K562 (cell line): Measurements from ENCODE around the gene ECT2L. TPM values are rescaled to one million over a fixed set of nuclear protein-coding genes. Genes with fewer than 3 reads are reported as not detected.
A peak's percentile ranks its signal among the peaks of the same experiment; 100 is the strongest.

Source experiments
- ATAC-seq: fragments of 200-7000 bp; cut with Tn5 transposase; 3 replicates; pipeline ENCODE4 v1.9.1; 2020; ENCODE audit warnings: moderate library complexity
- BruUV-seq: library from RNA; stranded (reverse); fragments of 400-500 nt; replicated peaks from 2 replicates; lab custom pipeline; 2021; lab: Mats Ljungman, UMichigan
- CTCF ChIA-PET: fragments of 300-600 bp; formaldehyde crosslinking; extraction: SDS; loops from one replicate; lab custom pipeline; 2021; ENCODE audit warnings: low intra/inter-chr PET ratio; lab: Yijun Ruan, JAX
- POLR2A ChIA-PET: fragments of 300-600, 350-650 bp; sonication (Branson Sonifier 250); formaldehyde crosslinking; extraction: SDS; loops from one replicate; lab custom pipeline; 2021; ENCODE audit warnings: antibody characterized with exemption, inconsistent platforms; lab: Yijun Ruan, JAX
- DNase-seq, 4 experiments: peaks; one replicate each; pipeline versions ENCODE4 v3.0.0 to v3.0.0-alpha.2; 2011 to 2018; ENCODE audit warnings: low spot score in 3 of 4, mixed read lengths in 3 of 4; ENCODE audit errors: extremely low read depth in 1 of 4
- FAIRE-seq: peaks from 2 replicates; lab custom pipeline; 2011; peaks lifted over from hg19 to GRCh38; lab: Jason Lieb, UNC
- H2AFZ ChIP-seq: 2 replicates; pipeline ENCODE4 v1.6.0; 2011; ENCODE audit warnings: low read depth, low read length, control low read depth, inconsistent platforms
- H3K27ac ChIP-seq: fragments of 200-600 bp; 3 replicates; pipeline ENCODE4 v1.8.0; 2011; ENCODE audit warnings: low read depth, mild to moderate bottlenecking, control low read depth, inconsistent platforms, low read length, moderate library complexity, mixed read lengths; ENCODE audit errors: extremely low read depth
- H3K27me3 ChIP-seq, 2 experiments: fragments of 300-600 bp in 1 of 2; 2 replicates in 1 of 2; 3 replicates in 1 of 2; pipeline versions ENCODE4 v1.6.0 to v1.8.0; 2011; ENCODE audit warnings: inconsistent platforms in 2 of 2, low read length in 2 of 2, mild to moderate bottlenecking in 1 of 2, mixed read lengths in 1 of 2, moderate library complexity in 1 of 2; ENCODE audit not compliant: control insufficient read depth in 2 of 2, insufficient read depth in 2 of 2
- H3K36me3 ChIP-seq: fragments of 300-600 bp; 3 replicates; pipeline ENCODE4 v1.8.0; 2011; ENCODE audit warnings: mild to moderate bottlenecking, low read length, inconsistent platforms; ENCODE audit not compliant: control insufficient read depth, insufficient read depth
- H3K4me1 ChIP-seq, 2 experiments: fragments of 200-600 bp in 1 of 2; replicated peaks in 1 of 2; 2 replicates in 1 of 2; 3 replicates in 1 of 2; pipeline versions ENCODE4 v1.5.1 to v1.8.0; 2011; ENCODE audit warnings: inconsistent platforms in 2 of 2, low read length in 2 of 2, mild to moderate bottlenecking in 1 of 2, mixed read lengths in 1 of 2, moderate library complexity in 1 of 2; ENCODE audit not compliant: control insufficient read depth in 2 of 2, insufficient read depth in 2 of 2
- H3K4me2 ChIP-seq: 2 replicates; pipeline ENCODE4 v1.6.1; 2011; ENCODE audit warnings: low read length, control low read depth, inconsistent platforms, mixed read lengths; ENCODE audit not compliant: insufficient read depth
- H3K4me3 ChIP-seq: fragments of 200-600 bp; sonication (generic), shearing (Covaris generic); 2 replicates; pipeline ENCODE4 v1.5.1; 2016; ENCODE audit warnings: control low read depth, inconsistent platforms
- H3K79me2 ChIP-seq: fragments of 200-600 bp; 3 replicates; pipeline ENCODE4 v1.8.0; 2011; ENCODE audit warnings: low read length, inconsistent platforms; ENCODE audit not compliant: control insufficient read depth, insufficient read depth
- H3K9ac ChIP-seq, 2 experiments: 2 replicates each; pipeline versions ENCODE4 v1.6.0 to v1.6.1; 2011; ENCODE audit warnings: low read depth in 2 of 2, low read length in 2 of 2, control low read depth in 1 of 2, inconsistent platforms in 1 of 2, mild to moderate bottlenecking in 1 of 2, mixed read lengths in 1 of 2; ENCODE audit not compliant: insufficient read depth in 1 of 2
- H3K9me1 ChIP-seq: one replicate; pipeline ENCODE4 v1.6.0; 2011; ENCODE audit warnings: inconsistent platforms, mild to moderate bottlenecking, low read length, moderate library complexity; ENCODE audit not compliant: control insufficient read depth, insufficient read depth
- H3K9me3 ChIP-seq: replicated peaks from 2 replicates; pipeline ENCODE4 v1.5.1; 2011; ENCODE audit warnings: low read depth, low read length, inconsistent platforms; ENCODE audit not compliant: control insufficient read depth, insufficient read depth
- H4K20me1 ChIP-seq: replicated peaks from 2 replicates; pipeline ENCODE4 v1.6.1; 2011; ENCODE audit warnings: low read length, inconsistent platforms, mixed read lengths; ENCODE audit not compliant: control insufficient read depth, insufficient read depth
- C11orf30 ChIP-seq: fragments of 450-650 bp; IDR thresholded peaks from 2 replicates; pipeline ENCODE4 v1.6.1; 2016; ENCODE audit warnings: low read depth, mild to moderate bottlenecking
- CBX5 ChIP-seq: IDR thresholded peaks from 2 replicates; pipeline ENCODE4 v1.6.1; 2014; ENCODE audit warnings: low read depth, borderline replicate concordance
- EP300 ChIP-seq: IDR thresholded peaks from 2 replicates; pipeline ENCODE4 v1.6.1; 2012; ENCODE audit warnings: low read length, improper control_type of control experiment
- GATA2 ChIP-seq: sonication (generic); formaldehyde crosslinking; IDR thresholded peaks from 2 replicates; pipeline ENCODE4 v1.4.0; 2020; ENCODE audit warnings: mild to moderate bottlenecking, missing genetic modification reagents
- HMGXB4 ChIP-seq: sonication (generic); formaldehyde crosslinking; IDR thresholded peaks from 2 replicates; pipeline ENCODE4 v1.8.1; 2023; ENCODE audit warnings: mild to moderate bottlenecking, missing genetic modification reagents
- L3MBTL2 ChIP-seq: fragments of 450-650 bp; IDR thresholded peaks from 2 replicates; pipeline ENCODE4 v1.6.1; 2016; ENCODE audit warnings: mild to moderate bottlenecking, moderate library complexity
- MAFF ChIP-seq: IDR thresholded peaks from 2 replicates; pipeline ENCODE4 v1.6.1; 2012; ENCODE audit warnings: low read length, improper control_type of control experiment
- MAFG ChIP-seq: fragments of 450-650 bp; conservative IDR thresholded peaks from 2 replicates; pipeline ENCODE4 v1.6.1; 2016; ENCODE audit warnings: missing genetic modification characterization, missing compliant biosample characterization
- MAFK ChIP-seq: IDR thresholded peaks from 2 replicates; pipeline ENCODE4 v1.6.1; 2011; ENCODE audit warnings: low read length, improper control_type of control experiment
- PCBP1 ChIP-seq: fragments of 200-400 bp; formaldehyde crosslinking; IDR thresholded peaks from 2 replicates; pipeline ENCODE4 v1.6.1; 2018; ENCODE audit warnings: mild to moderate bottlenecking, low read depth, low read length; ENCODE audit not compliant: poor library complexity, severe bottlenecking
- POLR2A ChIP-seq: fragments of 450-650 bp; conservative IDR thresholded peaks from 2 replicates; pipeline ENCODE4 v1.6.1; 2016
- RERE ChIP-seq: sonication (generic); formaldehyde crosslinking; IDR thresholded peaks from 2 replicates; pipeline ENCODE4 v1.8.0; 2023; ENCODE audit warnings: missing genetic modification reagents, mild to moderate bottlenecking, borderline replicate concordance
- SNIP1 ChIP-seq: fragments of 450-650 bp; IDR thresholded peaks from 2 replicates; pipeline ENCODE4 v1.7.1; 2017; ENCODE audit warnings: low read depth, mild to moderate bottlenecking
- SRF ChIP-seq, 2 experiments: fragments of 250-450, 450-650 bp in 1 of 2; sonication (Bioruptor Pico) in 1 of 2; sonication (generic) in 1 of 2; formaldehyde crosslinking; IDR thresholded peaks; 2 replicates each; pipeline versions ENCODE4 v1.5.0 to v1.5.1; 2020 to 2022; ENCODE audit warnings: mild to moderate bottlenecking in 1 of 2, missing genetic modification reagents in 1 of 2
- TGIF2 ChIP-seq: sonication (generic); formaldehyde crosslinking; IDR thresholded peaks from 2 replicates; pipeline ENCODE4 v1.8.1; 2022; ENCODE audit warnings: mild to moderate bottlenecking, missing genetic modification reagents, moderate library complexity
- ZNF316 ChIP-seq: fragments of 450-650 bp; IDR thresholded peaks from 2 replicates; pipeline ENCODE4 v1.6.1; 2016
- WGBS: fragments of 100-300 bp; shearing (Covaris generic); methylation state at CpG from one replicate; pipeline ENCODE4 v1.1.6; 2016; ENCODE audit warnings: low coverage, mixed read lengths; ENCODE audit not compliant: insufficient coverage; ENCODE audit errors: missing lambda C conversion rate; 5-methylcytosine and 5-hydroxymethylcytosine counted together
- in situ Hi-C: fragments of 300-500 bp; cut with MboI; formaldehyde crosslinking; loops from 4 replicates; pipeline ENCODE4 v1.15.0; 2018; ENCODE audit warnings: inconsistent platforms, mixed read lengths
- intact Hi-C: fragments of 100-400 bp; cut with micrococcal nuclease; formaldehyde crosslinking; loops from 2 replicates; pipeline ENCODE4 v1.14.2; 2022
- polyA plus RNA-seq, 8 experiments: library from polyadenylated mRNA; depleted of rRNA in 4 of 8; stranded (reverse) in 5 of 8; unstranded in 3 of 8; fragments of >200 nt; fragmentation: Nextera tagmentation in 2 of 8; fragmentation: Illumina TruSeq in 1 of 8; extraction: Ambion mirVana in 2 of 8; extraction: Trizol in 1 of 8; gene quantifications; 2 replicates each; pipeline versions ENCODE4 v1.2.1 to v1.2.3, GENCODE V29; 2011 to 2014; ENCODE audit warnings: inconsistent platforms in 1 of 8, missing spikeins in 1 of 8
- total RNA-seq, 7 experiments: library from RNA; depleted of rRNA in 6 of 7; stranded (reverse); fragments of >200 nt in 6 of 7; fragmentation: Illumina TruSeq in 2 of 7; extraction: Trizol in 2 of 7; gene quantifications; 2 replicates each; pipeline versions ENCODE4 v1.2.1 to v1.2.3, GENCODE V29; 2011 to 2021; ENCODE audit warnings: low replicate concordance in 1 of 7

The ECT2L gene
- total and polyA plus RNA-seq, 9 of the 15 experiments (the other 6 are each of a cell fraction or from before 2014, with no cell fraction given): 0.03 to 0.04 TPM; not detected in 7

GRCh38 chr6:138925806-138926205 lies 129.9 kb downstream of the ECT2L start:
- no TSS peak for BruUV-seq
- no peaks in the 10 kb centered on the region for H4K20me1 ChIP-seq
- ChIA-PET POLR2A (no interaction called here), CTCF (no interaction called here)
- H3K4me1 ChIP-seq: no peaks in the 10 kb centered on the region
- H3K4me3 ChIP-seq: no peak overlapping the region
- H3K27me3 ChIP-seq: no peaks in the 10 kb centered on the region
- intact Hi-C loops: no loop called here
- WGBS: 67% methylated on average over 2 of the region's 2 CpGs
- no peaks in the 10 kb centered on the region for H3K79me2 ChIP-seq
- H3K9me1 ChIP-seq: no peaks in the 10 kb centered on the region
- H3K9ac ChIP-seq: no peak overlapping the region
- no peaks in the 10 kb centered on the region for H3K9me3 ChIP-seq
- H2AFZ ChIP-seq: no peak overlapping the region
- no peak for FAIRE-seq
- ATAC-seq: no peak
- no peak overlapping the region for H3K27ac ChIP-seq
- in situ Hi-C loops: no loop called here
- no peaks in the 10 kb centered on the region; the same call in 2 of the 3 replicates for H3K36me3 ChIP-seq
- H3K4me2 ChIP-seq: no peak overlapping the region
- DNase-seq: no peak
- TF ChIP-seq GATA2 (CRISPR knock-in tag) (no peak), SNIP1 (no peak), CBX5 (no peak), TGIF2 (CRISPR knock-in tag) (no peak), ZNF316 (peak; percentile 89), POLR2A (no peak), HMGXB4 (no peak), EP300 (no peak), RERE (CRISPR knock-in tag) (no peak), L3MBTL2 (no peak), SRF (CRISPR knock-in tag; IDR thresholded peaks at IDR 0.05) (no peak), C11orf30 (peak; percentile 70), PCBP1 (no peak), MAFF (0 out of 2 replicates have a peak, but pooled peaks have one; percentile 22), MAFK (peak; percentile 7; the same call in 1 of the 2 replicates), MAFG (tag) (peak; percentile 54)
- TF ChIP-seq, all 486 proteins: peak for 5
